ENCODE data around the gene KRTAP19-5.
"Not testable (repeated sequence)": the region's sequence is repeated elsewhere in the genome, so short reads cannot be mapped to it uniquely, and the experiment has no call there.

KRTAP19-5 gene

GRCh38 chr21:30502041-30502440 lies at the start of gene KRTAP19-5:
KRTAP19-5 (minus strand) TSS chr21:30502141; CDS start chr21:30502090, 51 bp downstream.
- no peak within 1 kb of the TSS for H3K4me3 ChIP-seq (ENCODE audit: low read depth, low read length)

- H3K4me3 ChIP-seq (ENCODE audit: low read depth, low read length): no peak within 1 kb of the TSS
These were observed 39.8 kb upstream of the KRTAP19-5 start, which contains the start of gene KRTAP19-6 for GRCh38 chr21:30541764-30542163. KRTAP19-6 (minus strand) TSS chr21:30541864; CDS start chr21:30541833, 31 bp downstream.

GRCh38 chr21:30518876-30519275 lies 16.9 kb upstream of the KRTAP19-5 start:
- no peak overlapping the region for H3K4me3 ChIP-seq (ENCODE audit: low read depth, low read length)

GRCh38 chr21:30515681-30516080 lies 13.7 kb upstream of the KRTAP19-5 start:
- no peak overlapping the region for H3K4me3 ChIP-seq (ENCODE audit: low read depth, low read length)

DNA sequence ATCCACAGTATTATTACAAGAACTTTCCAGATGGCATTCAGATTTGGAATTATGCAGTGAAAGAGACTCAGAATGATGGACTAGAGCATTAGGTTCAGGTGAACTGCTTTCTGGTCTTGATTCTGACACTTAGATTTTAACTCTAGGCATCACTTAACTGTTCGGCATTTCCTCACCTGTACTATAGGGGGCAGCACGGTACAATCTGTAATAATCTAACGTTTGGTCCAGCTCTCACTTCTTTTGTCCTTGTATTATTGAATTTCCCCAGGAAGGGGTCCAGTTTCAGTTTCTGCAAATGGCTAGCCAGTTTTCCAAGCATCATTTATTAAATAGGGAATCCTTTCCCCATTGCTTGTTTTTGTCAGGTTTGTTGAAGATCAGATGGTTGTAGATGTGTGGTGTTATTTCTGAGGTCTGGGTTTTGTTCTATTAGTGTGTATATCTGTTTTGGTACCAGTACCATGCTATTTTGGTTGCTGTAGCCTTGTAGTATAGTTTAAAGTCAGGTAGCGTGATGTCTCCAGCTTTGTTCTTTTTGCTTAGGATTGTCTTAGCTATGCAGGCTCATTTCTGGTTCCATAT lies 3.8 kb upstream of the KRTAP19-5 start:
- not testable (repeated sequence) for H3K4me3 ChIP-seq (ENCODE audit: low read depth, low read length)

- H3K4me3 ChIP-seq (ENCODE audit: low read depth, low read length): no peak within 1 kb of the TSS
These were observed 4.9 kb downstream of the KRTAP19-5 start, which contains the start of gene KRTAP19-4 for GRCh38 chr21:30497065-30497464. KRTAP19-4 (minus strand) TSS chr21:30497165; CDS start chr21:30497110, 55 bp downstream.

DNA sequence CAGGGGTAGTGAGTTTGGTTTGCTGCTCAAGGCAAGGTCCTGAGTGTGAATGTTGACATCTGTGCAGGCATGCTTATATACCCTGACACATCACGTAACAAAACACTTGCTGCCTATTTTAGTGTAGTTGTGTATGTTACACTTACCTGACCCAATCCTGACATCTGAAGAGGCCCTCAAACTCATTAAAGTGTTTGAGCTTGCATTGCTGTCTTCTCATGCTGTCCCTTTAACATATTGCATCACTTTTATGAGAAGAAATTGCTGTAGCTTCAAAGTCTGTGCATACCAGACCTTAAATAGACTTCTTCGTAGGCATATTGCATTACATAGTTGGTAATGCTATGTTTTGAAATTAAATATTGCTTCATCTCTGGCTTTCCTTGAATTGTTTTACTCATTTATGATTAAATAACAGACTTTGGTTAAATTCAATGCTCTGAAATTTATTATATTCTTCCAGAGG lies 9.9 kb downstream of the KRTAP19-5 start, which contains the start of gene KRTAP19-3:
Gene KRTAP19-3 (minus strand): TSS at position 51 of the 466 bp plus-strand sequence. CDS start 56 bp downstream, outside the sequence.
- no peak within 1 kb of the TSS for H3K4me3 ChIP-seq (ENCODE audit: low read depth, low read length)

DNA sequence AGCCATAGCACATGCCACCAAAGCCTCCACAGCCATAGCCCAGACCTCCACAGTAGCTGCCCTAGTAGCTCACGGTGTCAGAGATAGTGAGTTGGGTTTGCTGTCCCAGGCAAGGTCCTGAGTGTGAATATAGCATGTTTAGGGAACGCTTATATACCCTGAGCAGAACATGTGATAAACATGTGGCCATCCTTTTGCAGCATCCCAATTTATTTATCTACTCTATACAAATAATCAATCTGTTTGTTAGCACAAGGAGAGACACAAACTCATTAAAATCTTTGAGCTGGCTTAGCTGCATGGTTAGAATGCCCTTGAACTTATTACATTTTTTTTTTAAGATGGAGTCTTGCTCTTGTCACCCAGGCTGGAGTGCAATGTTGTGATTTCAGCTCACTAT lies 14.6 kb downstream of the KRTAP19-5 start, which contains the start of gene KRTAP19-2:
Gene KRTAP19-2 (minus strand): TSS at position 101 of the 400 bp plus-strand sequence. CDS start 88 bp downstream, at position 13.
- H3K4me3 ChIP-seq (ENCODE audit: low read depth, low read length): no peak within 1 kb of the TSS

- H3K4me3 ChIP-seq (ENCODE audit: low read depth, low read length): no peak overlapping the region
These were observed 15.8 kb downstream of the KRTAP19-5 start for GRCh38 chr21:30486180-30486579.

- H3K4me3 ChIP-seq (ENCODE audit: low read depth, low read length): no peak overlapping the region
These were observed 19.8 kb downstream of the KRTAP19-5 start for GRCh38 chr21:30482130-30482529.

- no peak within 1 kb of the TSS for H3K4me3 ChIP-seq (ENCODE audit: low read depth, low read length)
These were observed 21.8 kb downstream of the KRTAP19-5 start, which contains the start of gene KRTAP19-1 for GRCh38 chr21:30480145-30480544. KRTAP19-1 (minus strand) TSS chr21:30480367; CDS start chr21:30480317, 50 bp downstream.

DNA sequence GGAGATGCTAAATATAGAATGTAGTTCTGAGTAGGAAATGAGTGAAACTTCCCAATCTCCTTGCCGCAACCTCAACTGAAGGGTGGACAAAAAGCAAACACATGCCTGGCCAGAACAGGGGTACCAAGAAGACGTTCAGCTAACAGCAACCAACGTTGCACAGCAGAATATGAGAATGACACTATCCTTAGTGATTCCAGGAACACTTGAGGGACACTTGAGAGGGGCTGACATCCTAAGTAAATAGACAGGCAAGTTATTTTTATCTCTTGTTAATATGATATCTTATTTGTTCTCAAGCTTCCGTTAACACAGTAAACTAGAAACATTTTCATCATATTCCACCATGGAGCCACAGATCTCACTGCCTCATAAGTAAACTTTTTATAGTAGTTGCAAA lies 22.7 kb downstream of the KRTAP19-5 start:
- H3K4me3 ChIP-seq (ENCODE audit: low read depth, low read length): no peak overlapping the region

GRCh38 chr21:30478004-30478403 lies 23.9 kb downstream of the KRTAP19-5 start:
- no peak overlapping the region for H3K4me3 ChIP-seq (ENCODE audit: low read depth, low read length)

DNA sequence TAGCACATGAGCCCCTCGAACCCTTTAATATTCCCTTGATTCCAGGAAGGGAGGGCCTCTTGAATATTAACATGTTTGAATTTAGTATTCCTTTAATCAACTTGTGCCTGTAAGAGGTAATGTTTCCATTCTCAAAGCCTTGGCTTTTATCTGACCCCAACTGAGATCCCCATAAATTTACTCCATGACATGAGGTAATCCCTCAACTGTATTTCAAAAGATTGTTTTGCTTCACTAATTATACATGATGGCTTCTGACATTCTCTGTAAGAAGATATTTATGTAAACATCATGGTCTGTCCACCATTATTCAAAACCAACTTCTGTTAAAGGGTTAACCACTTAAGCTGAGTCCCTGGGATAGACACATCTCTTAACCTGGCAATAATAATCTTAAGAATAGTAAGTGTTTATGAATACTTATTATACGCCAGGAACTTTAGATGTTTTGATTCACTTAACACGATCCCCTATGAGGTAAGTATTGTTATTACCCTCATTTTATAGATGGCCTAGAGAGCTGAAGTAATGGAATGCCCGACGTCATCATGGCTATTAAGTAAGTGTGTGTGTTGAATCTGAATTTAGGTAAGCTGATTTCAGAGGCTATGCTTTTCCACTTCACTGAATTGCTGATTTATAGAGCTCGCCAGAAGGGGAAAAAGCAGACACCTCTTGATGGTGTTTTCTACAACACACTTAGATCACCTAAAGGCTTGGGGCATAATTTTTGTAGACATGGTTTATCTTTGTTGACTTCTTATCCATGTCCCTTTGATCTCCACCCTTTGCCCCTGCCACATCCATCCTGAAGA lies 32.8 kb downstream of the KRTAP19-5 start:
- no peak overlapping the region for H3K4me3 ChIP-seq (ENCODE audit: low read depth, low read length)

DNA sequence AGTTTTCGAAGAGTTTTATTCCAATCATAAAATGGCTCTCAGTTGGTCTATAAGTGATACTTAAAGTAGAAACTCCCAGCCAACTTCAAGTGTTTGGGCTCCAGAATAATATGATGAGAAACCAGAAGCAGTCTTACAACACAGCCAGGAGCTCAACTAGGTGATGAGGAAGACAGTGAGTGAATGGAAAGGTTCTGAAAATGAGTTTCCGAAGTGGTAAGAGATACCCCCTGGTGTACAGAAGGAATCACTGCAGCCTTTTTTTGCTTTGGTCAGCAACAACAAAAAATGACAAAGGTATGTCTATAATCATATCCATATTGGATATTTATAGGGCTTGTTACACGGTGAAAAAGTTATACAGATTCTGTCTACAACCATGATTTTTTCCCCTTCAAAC lies 38.2 kb downstream of the KRTAP19-5 start:
- no peak overlapping the region for H3K4me3 ChIP-seq (ENCODE audit: low read depth, low read length)

All from iPS-11a (cell line).